CD14-positive monocyte (primary cell): ENCODE measurements around the gene RAB26. TPM values are rescaled to one million over a fixed set of nuclear protein-coding genes. Genes with fewer than 3 reads are reported as not detected.

Source experiments
- DNase-seq, 3 donors: peaks; one replicate each; pipeline ENCODE4 v3.0.0-alpha.2; 2011 to 2022
- H2AFZ ChIP-seq: 2 replicates; pipeline ENCODE4 v1.6.0; 2012; ENCODE audit warnings: mild to moderate bottlenecking, low read depth, low read length, inconsistent platforms; ENCODE audit not compliant: insufficient read depth, poor library complexity, severe bottlenecking
- H3K27ac ChIP-seq, 2 donors: 1 replicate in 1 of 2; 2 replicates in 1 of 2; pipeline ENCODE4 v1.5.1; 2012 to 2013; ENCODE audit warnings: low read length in 2 of 2, control low read depth in 1 of 2, inconsistent platforms in 1 of 2, low read depth in 1 of 2, mild to moderate bottlenecking in 1 of 2
- H3K27me3 ChIP-seq, 2 donors: one replicate each; pipeline versions ENCODE4 v1.6.0 to v1.6.1; 2011 to 2013; ENCODE audit warnings: low read length in 2 of 2; ENCODE audit not compliant: control insufficient read depth in 2 of 2, insufficient read depth in 2 of 2
- H3K36me3 ChIP-seq, 2 donors: replicated peaks in 1 of 2; 1 replicate in 1 of 2; 2 replicates in 1 of 2; pipeline versions ENCODE4 v1.5.1 to v1.6.1; 2012 to 2013; ENCODE audit warnings: low read length in 2 of 2, control low read depth in 1 of 2, inconsistent platforms in 1 of 2, mild to moderate bottlenecking in 1 of 2; ENCODE audit not compliant: insufficient read depth in 2 of 2, control insufficient read depth in 1 of 2
- H3K4me1 ChIP-seq, 2 donors: 1 replicate in 1 of 2; 2 replicates in 1 of 2; pipeline versions ENCODE4 v1.5.1 to v1.6.1; 2012 to 2013; ENCODE audit warnings: low read length in 2 of 2, control low read depth in 1 of 2, inconsistent platforms in 1 of 2, mild to moderate bottlenecking in 1 of 2, moderate library complexity in 1 of 2; ENCODE audit not compliant: insufficient read depth in 2 of 2, control insufficient read depth in 1 of 2
- H3K4me2 ChIP-seq: replicated peaks from 2 replicates; pipeline ENCODE3; 2012; ENCODE audit warnings: low read length, moderate library complexity, mild to moderate bottlenecking; ENCODE audit not compliant: poor library complexity, severe bottlenecking; ENCODE audit errors: extremely low read depth
- H3K4me3 ChIP-seq, 3 experiments: fragments of 200-600 bp in 1 of 3; sonication (generic) in 1 of 3; replicated peaks in 1 of 3; 1 replicate in 2 of 3; 2 replicates in 1 of 3; pipeline ENCODE4 v1.5.1; 2011 to 2013; ENCODE audit warnings: low read length in 3 of 3, mild to moderate bottlenecking in 3 of 3, control low read depth in 2 of 3, low read depth in 2 of 3, inconsistent platforms in 1 of 3, moderate library complexity in 1 of 3
- H3K79me2 ChIP-seq: 2 replicates; pipeline ENCODE4 v1.6.0; 2012; ENCODE audit warnings: mild to moderate bottlenecking, control low read depth, inconsistent platforms, low read length, moderate library complexity; ENCODE audit not compliant: insufficient read depth
- H3K9ac ChIP-seq: 2 replicates; pipeline ENCODE4 v1.6.0; 2017; ENCODE audit warnings: low read length, mild to moderate bottlenecking; ENCODE audit not compliant: insufficient read depth, poor library complexity, severe bottlenecking
- H3K9me3 ChIP-seq, 2 donors: replicated peaks in 1 of 2; 1 replicate in 1 of 2; 2 replicates in 1 of 2; pipeline versions ENCODE4 v1.5.1 to v1.6.1; 2012 to 2013; ENCODE audit warnings: low read length in 2 of 2, control low read depth in 1 of 2; ENCODE audit not compliant: control insufficient read depth in 1 of 2, insufficient read depth in 1 of 2
- H4K20me1 ChIP-seq: 2 replicates; pipeline ENCODE4 v1.6.0; 2012; ENCODE audit warnings: mild to moderate bottlenecking, low read length, control low read depth, moderate library complexity; ENCODE audit not compliant: insufficient read depth
- H3K27ac Mint-ChIP-seq, 7 donors: one replicate each; pipeline ENCODE4 v1.8.0; 2020; ENCODE audit warnings: mild to moderate bottlenecking in 7 of 7, mixed read lengths in 7 of 7, moderate library complexity in 6 of 7, inconsistent platforms in 2 of 7
- H3K27me3 Mint-ChIP-seq, 3 donors: one replicate each; pipeline ENCODE4 v1.8.0; 2021 to 2022; ENCODE audit warnings: low read depth in 3 of 3, mild to moderate bottlenecking in 3 of 3, mixed read lengths in 3 of 3, moderate library complexity in 3 of 3, inconsistent platforms in 1 of 3
- H3K36me3 Mint-ChIP-seq, 2 donors: one replicate each; pipeline ENCODE4 v1.8.0; 2020; ENCODE audit warnings: mixed read lengths in 2 of 2, inconsistent platforms in 1 of 2, mild to moderate bottlenecking in 1 of 2
- H3K4me1 Mint-ChIP-seq: one replicate; pipeline ENCODE4 v1.8.0; 2020; ENCODE audit warnings: mild to moderate bottlenecking, mixed read lengths
- H3K4me3 Mint-ChIP-seq, 2 donors: one replicate each; pipeline ENCODE4 v1.8.0; 2020; ENCODE audit warnings: mild to moderate bottlenecking in 2 of 2, mixed read lengths in 2 of 2, moderate library complexity in 1 of 2
- H3K9me3 Mint-ChIP-seq, 7 donors: one replicate each; pipeline ENCODE4 v1.8.0; 2020 to 2022; ENCODE audit warnings: mixed read lengths in 7 of 7, mild to moderate bottlenecking in 6 of 7, moderate library complexity in 6 of 7, inconsistent platforms in 2 of 7
- WGBS: methylation state at CpG from one replicate; pipeline ENCODE4 v1.1.5; 2013; ENCODE audit warnings: missing lambda C conversion rate; ENCODE audit not compliant: insufficient coverage; 5-methylcytosine and 5-hydroxymethylcytosine counted together
- intact Hi-C, 2 donors: fragments of 100-400 bp; cut with micrococcal nuclease; formaldehyde crosslinking; loops; one replicate each; pipeline versions ENCODE4 v1.15.0 to v1.15.1; 2023
- polyA plus RNA-seq, 3 donors: library from polyadenylated mRNA; depleted of rRNA in 1 of 3; unstranded in 2 of 3; stranded (reverse) in 1 of 3; fragments of 300-500 nt in 2 of 3; fragments of >200 nt in 1 of 3; fragmentation: Illumina TruSeq in 2 of 3; gene quantifications; 1 replicate in 2 of 3; 2 replicates in 1 of 3; pipeline ENCODE4 v1.2.3, GENCODE V29; 2012 to 2021
- TF ChIP-seq, protein P1 (sequence below): fragments of 200-600 bp; IDR thresholded peaks from one replicate; pipeline ENCODE4 v1.8.0; 2022; ENCODE audit warnings: antibody characterized with exemption, mild to moderate bottlenecking

The RAB26 gene
- polyA plus RNA-seq, 3 donors: not detected

DNA sequence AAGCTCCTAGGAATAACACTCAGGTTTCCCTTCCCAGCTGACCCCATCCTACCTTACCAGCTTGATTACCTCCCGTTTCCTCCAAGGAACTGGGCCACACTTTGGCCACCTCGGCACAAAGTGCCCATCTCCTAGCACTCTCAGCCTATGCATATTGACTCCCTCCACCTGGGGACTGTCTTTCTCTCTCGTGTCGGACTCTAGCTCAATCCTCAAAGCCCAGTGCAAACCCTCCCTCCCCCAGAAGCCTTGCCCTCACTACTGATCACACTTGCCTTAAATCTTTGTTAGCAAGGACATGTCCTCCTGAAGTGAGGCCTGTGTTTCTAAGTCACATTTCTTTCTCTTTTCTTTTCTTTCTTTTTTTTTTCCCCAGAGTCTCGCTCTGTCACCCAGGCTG is 2.6 kb upstream of the RAB26 start:
- Histone ChIP-seq H3K36me3 (no peaks in the 10 kb centered on the region), H3K4me3 (no peak overlapping the region), H3K4me2 (no peak overlapping the region), H2AFZ (no peak overlapping the region), H3K4me1 (peaks cover 15 to 25% of the 10 kb centered on the region in 2 donors), H3K9me3 (no peaks in the 10 kb centered on the region), H3K9ac (no peak overlapping the region), H3K27ac (no peak overlapping the region), H4K20me1 (peaks cover 21% of the 10 kb centered on the region), H3K79me2 (no peaks in the 10 kb centered on the region), H3K27me3 (peaks cover 0 to 22% of the 10 kb centered on the region in 2 donors)
- TF ChIP-seq, protein P1, sequence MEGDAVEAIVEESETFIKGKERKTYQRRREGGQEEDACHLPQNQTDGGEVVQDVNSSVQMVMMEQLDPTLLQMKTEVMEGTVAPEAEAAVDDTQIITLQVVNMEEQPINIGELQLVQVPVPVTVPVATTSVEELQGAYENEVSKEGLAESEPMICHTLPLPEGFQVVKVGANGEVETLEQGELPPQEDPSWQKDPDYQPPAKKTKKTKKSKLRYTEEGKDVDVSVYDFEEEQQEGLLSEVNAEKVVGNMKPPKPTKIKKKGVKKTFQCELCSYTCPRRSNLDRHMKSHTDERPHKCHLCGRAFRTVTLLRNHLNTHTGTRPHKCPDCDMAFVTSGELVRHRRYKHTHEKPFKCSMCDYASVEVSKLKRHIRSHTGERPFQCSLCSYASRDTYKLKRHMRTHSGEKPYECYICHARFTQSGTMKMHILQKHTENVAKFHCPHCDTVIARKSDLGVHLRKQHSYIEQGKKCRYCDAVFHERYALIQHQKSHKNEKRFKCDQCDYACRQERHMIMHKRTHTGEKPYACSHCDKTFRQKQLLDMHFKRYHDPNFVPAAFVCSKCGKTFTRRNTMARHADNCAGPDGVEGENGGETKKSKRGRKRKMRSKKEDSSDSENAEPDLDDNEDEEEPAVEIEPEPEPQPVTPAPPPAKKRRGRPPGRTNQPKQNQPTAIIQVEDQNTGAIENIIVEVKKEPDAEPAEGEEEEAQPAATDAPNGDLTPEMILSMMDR: no peak
- Mint-ChIP-seq H3K9me3 (peaks cover 0 to 6% (median 0%) of the 10 kb centered on the region in 7 donors), H3K4me1 (peaks cover 15% of the 10 kb centered on the region), H3K4me3 (no peak overlapping the region), H3K27ac (no peak overlapping the region), H3K36me3 (peaks cover 0 to 3% of the 10 kb centered on the region in 2 donors), H3K27me3 (peaks cover 14 to 40% (median 21%) of the 10 kb centered on the region in 3 donors)
- WGBS: 88% methylated on average over 5 of the region's 5 CpGs
- intact Hi-C loops: loop anchor here in 1 of 2 donors (5.0 kb wide), 1 partner anchor 119 kb away; the partner anchor contains the start of gene NHERF2
- DNase-seq: no peak

DNA sequence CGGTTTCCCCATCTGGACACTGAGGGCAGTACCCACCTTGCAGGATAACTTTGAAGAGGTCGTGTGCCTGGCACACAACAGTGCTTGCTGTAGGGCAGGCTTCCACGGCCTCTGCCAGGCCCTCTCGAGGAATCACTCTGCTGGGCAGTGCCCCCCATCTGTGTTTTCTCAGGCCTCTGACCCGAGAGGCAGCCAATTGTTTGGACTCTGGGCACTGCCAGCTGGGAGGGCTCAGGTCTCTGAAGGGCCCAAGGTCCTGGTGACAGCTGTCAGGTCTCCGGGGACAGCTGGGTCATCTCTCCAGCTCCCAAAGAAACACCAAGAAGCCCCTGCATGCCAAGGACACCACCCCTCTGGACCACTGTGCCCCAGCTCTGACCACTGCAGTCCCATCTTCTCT is 1.0 kb upstream of the RAB26 start:
- Histone ChIP-seq H3K9ac (no peak overlapping the region), H3K4me2 (no peak overlapping the region), H3K79me2 (peaks cover 8% of the 10 kb centered on the region), H3K9me3 (no peaks in the 10 kb centered on the region), H3K27me3 (peaks cover 0 to 24% of the 10 kb centered on the region in 2 donors), H4K20me1 (peaks cover 37% of the 10 kb centered on the region), H3K4me3 (no peak overlapping the region), H3K4me1 (peaks cover 15 to 25% of the 10 kb centered on the region in 2 donors), H3K27ac (no peak overlapping the region), H3K36me3 (peaks cover 3 to 9% of the 10 kb centered on the region in 2 donors), H2AFZ (no peak overlapping the region)
- DNase-seq: no peak
- Mint-ChIP-seq H3K36me3 (peaks cover 10 to 16% of the 10 kb centered on the region in 2 donors), H3K27ac (no peak overlapping the region), H3K27me3 (peaks cover 17 to 38% (median 19%) of the 10 kb centered on the region in 3 donors), H3K4me3 (no peak overlapping the region), H3K9me3 (peaks cover 0 to 6% (median 0%) of the 10 kb centered on the region in 7 donors), H3K4me1 (peaks cover 24% of the 10 kb centered on the region)
- WGBS: 88% methylated on average over 5 of the region's 6 CpGs
- TF ChIP-seq, protein P1: no peak
- intact Hi-C loops: loop anchor here in 1 of 2 donors (5.0 kb wide), 1 partner anchor 120 kb away; the partner anchor contains the start of gene NHERF2
